ENCODE results near the gene KCNK5. TPM values are rescaled to one million over a fixed set of nuclear protein-coding genes. Genes with fewer than 3 reads are reported as not detected.

The KCNK5 gene
- total and polyA plus RNA-seq, 2 of the 8 experiments (the other 6 are each of a cell fraction or from before 2014, with no cell fraction given) = 20.9 to 44.3 TPM

- TF ChIP-seq CHD7 (IDR thresholded peaks at IDR 0.05; ENCODE audit: insufficient replicate concordance, low read length) (no peak), ATF3 (IDR thresholded peaks at IDR 0.05; ENCODE audit: insufficient read depth, low read depth, low read length) (no peak), MAX (IDR thresholded peaks at IDR 0.05) (no peak), JUN (IDR thresholded peaks at IDR 0.05; ENCODE audit: low read depth, low read length) (no peak), CTCF (IDR thresholded peaks at IDR 0.05; ENCODE audit: control extremely low read depth in 1 of 3, insufficient read depth in 1 of 3, low read depth in 1 of 3, low read length in 3 of 3) (no peak), SIN3A (conservative IDR thresholded peaks at IDR 0.05 in 1 of 2, IDR thresholded peaks at IDR 0.05 in 1 of 2; ENCODE audit: low read depth in 1 of 2, low read length in 2 of 2) (no peak)
Measured at GRCh38 chr6:39200498-39201020, 28.7 kb downstream of the KCNK5 start (continued).
